ENCODE measurements around the gene CTTN. TPM values are rescaled to one million over a fixed set of nuclear protein-coding genes. Genes with fewer than 3 reads are reported as not detected.

Gene CTTN
- total RNA-seq, 4 donors from 2014 or later: 253 to 417 (median 342) TPM

DNA sequence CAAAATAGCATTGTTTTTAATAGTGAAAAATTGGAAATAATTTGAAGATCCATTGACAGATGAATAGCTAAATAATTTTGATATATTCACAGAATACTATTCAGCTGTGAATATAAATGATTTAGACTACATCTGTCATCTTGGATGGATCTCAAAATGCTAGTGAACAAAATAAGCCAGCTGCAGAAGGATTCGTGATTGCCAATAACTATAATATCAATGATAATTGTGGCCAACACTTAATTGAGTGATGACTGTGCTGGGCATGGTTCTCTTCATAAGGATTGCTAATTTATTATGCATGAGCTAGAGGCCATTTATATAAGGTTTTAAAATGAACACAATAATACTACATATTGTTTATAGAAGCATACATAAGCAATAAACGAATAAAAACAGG lies 60.4 kb downstream of the CTTN start:
- H3K4me3 ChIP-seq: no peak overlapping the region
- no peaks in the 10 kb centered on the region for H3K36me3 ChIP-seq
- H3K4me1 ChIP-seq: peaks cover 0 to 11% (median 0%) of the 10 kb centered on the region in 4 donors
- DNase-seq (ENCODE audit: low spot score in 2 of 2): no peak
- 69 to 76% methylated on average over 2 of the region's 2 CpGs for WGBS, 2 donors
- H3K27me3 ChIP-seq: no peaks in the 10 kb centered on the region
- H3K9me3 ChIP-seq: no peaks in the 10 kb centered on the region
- no peak overlapping the region for H3K27ac ChIP-seq
- TF ChIP-seq, protein P1, sequence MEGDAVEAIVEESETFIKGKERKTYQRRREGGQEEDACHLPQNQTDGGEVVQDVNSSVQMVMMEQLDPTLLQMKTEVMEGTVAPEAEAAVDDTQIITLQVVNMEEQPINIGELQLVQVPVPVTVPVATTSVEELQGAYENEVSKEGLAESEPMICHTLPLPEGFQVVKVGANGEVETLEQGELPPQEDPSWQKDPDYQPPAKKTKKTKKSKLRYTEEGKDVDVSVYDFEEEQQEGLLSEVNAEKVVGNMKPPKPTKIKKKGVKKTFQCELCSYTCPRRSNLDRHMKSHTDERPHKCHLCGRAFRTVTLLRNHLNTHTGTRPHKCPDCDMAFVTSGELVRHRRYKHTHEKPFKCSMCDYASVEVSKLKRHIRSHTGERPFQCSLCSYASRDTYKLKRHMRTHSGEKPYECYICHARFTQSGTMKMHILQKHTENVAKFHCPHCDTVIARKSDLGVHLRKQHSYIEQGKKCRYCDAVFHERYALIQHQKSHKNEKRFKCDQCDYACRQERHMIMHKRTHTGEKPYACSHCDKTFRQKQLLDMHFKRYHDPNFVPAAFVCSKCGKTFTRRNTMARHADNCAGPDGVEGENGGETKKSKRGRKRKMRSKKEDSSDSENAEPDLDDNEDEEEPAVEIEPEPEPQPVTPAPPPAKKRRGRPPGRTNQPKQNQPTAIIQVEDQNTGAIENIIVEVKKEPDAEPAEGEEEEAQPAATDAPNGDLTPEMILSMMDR (IDR thresholded peaks at IDR 0.05): no peak
- no peak for TF ChIP-seq EP300 (IDR thresholded peaks at IDR 0.05)
- TF ChIP-seq POLR2A (IDR thresholded peaks at IDR 0.05): no peak

- Histone ChIP-seq H3K9me3 (no peaks in the 10 kb centered on the region), H3K36me3 (no peaks in the 10 kb centered on the region), H3K4me1 (peaks cover 0 to 11% (median 0%) of the 10 kb centered on the region in 4 donors), H3K27me3 (no peaks in the 10 kb centered on the region), H3K27ac (no peak overlapping the region), H3K4me3 (no peak overlapping the region)
- 94% methylated on average over 2 to 4 of the region's 4 CpGs for WGBS, 2 donors
- DNase-seq (ENCODE audit: low spot score in 2 of 2): no peak
- TF ChIP-seq EP300 (IDR thresholded peaks at IDR 0.05) (no peak), POLR2A (IDR thresholded peaks at IDR 0.05) (no peak)
- TF ChIP-seq, protein P1 (IDR thresholded peaks at IDR 0.05): no peak
Observed at GRCh38 chr11:70460111-70460510, 61.8 kb downstream of the CTTN start.

DNA sequence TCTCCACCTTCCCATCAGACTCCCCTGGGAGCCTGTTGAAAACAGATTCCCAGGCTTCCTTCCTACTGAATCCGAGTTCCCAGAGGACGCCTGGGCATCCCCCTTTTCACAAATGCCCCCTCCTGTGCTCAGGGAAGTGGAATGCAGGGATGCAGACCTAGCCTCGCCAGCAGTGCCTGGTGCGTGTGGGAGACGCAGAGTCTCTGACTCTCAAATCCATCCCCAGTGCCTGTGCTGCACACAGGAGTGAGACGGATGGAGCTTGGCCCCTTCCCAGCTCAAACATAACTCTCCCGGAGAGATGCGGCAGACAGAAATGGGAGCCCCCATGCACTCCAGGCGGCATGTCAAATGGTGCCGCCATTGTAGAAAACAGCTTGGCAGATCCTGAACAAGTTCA lies 62.6 kb downstream of the CTTN start:
- WGBS, 2 donors: 60 to 71% methylated on average over 8 to 10 of the region's 10 CpGs
- Histone ChIP-seq H3K4me1 (peaks cover 0 to 11% (median 0%) of the 10 kb centered on the region in 4 donors), H3K36me3 (no peaks in the 10 kb centered on the region), H3K4me3 (no peak overlapping the region), H3K27me3 (no peaks in the 10 kb centered on the region), H3K9me3 (no peaks in the 10 kb centered on the region), H3K27ac (no peak overlapping the region)
- DNase-seq (ENCODE audit: low spot score in 2 of 2): no peak
- TF ChIP-seq EP300 (IDR thresholded peaks at IDR 0.05) (no peak), POLR2A (IDR thresholded peaks at IDR 0.05) (no peak)
- TF ChIP-seq, protein P1 (IDR thresholded peaks at IDR 0.05): no peak

- DNase-seq (ENCODE audit: low spot score in 2 of 2): no peak
Observed at GRCh38 chr11:70462818-70463477, 64.6 kb downstream of the CTTN start.

More at GRCh38 chr11:70462818-70463477, 64.6 kb downstream of the CTTN start:
- Histone ChIP-seq H3K4me1 (peaks cover 0 to 5% (median 0%) of the 10 kb centered on the region in 4 donors), H3K27ac (no peak overlapping the region), H3K36me3 (no peaks in the 10 kb centered on the region), H3K9me3 (no peaks in the 10 kb centered on the region), H3K27me3 (no peaks in the 10 kb centered on the region), H3K4me3 (no peak overlapping the region)
- 92 to 93% methylated on average over 9 to 12 of the region's 12 CpGs for WGBS, 2 donors
- TF ChIP-seq EP300 (IDR thresholded peaks at IDR 0.05) (no peak), POLR2A (IDR thresholded peaks at IDR 0.05) (no peak)
- TF ChIP-seq, protein P1 (IDR thresholded peaks at IDR 0.05): no peak

Measured in tibial nerve (tissue), 4 donors.